ENCODE data around the gene NEDD1. TPM values are rescaled to one million over a fixed set of nuclear protein-coding genes. Genes with fewer than 3 reads are reported as not detected.

NEDD1 gene
- 30.7 and 48.8 TPM in 2 replicates for total RNA-seq

- peak; percentile 29 for DNase-seq (ENCODE audit: low read depth, low spot score)
These were observed at the start of gene NEDD1 for GRCh38 chr12:96906849-96907670. NEDD1 (plus strand) TSS chr12:96907257; CDS start chr12:96909760, 2,503 bp downstream.

- no peak for DNase-seq (ENCODE audit: low read depth, low spot score)
These were observed 48.9 kb upstream of the NEDD1 start for GRCh38 chr12:96858162-96858561.

GRCh38 chr12:96861656-96862055, 45.4 kb upstream of the NEDD1 start:
- DNase-seq (ENCODE audit: low read depth, low spot score), result no peak

GRCh38 chr12:96862326-96862725, 44.7 kb upstream of the NEDD1 start:
- no peak for DNase-seq (ENCODE audit: low read depth, low spot score)

- DNase-seq (ENCODE audit: low read depth, low spot score), result no peak
These were observed 42.7 kb upstream of the NEDD1 start for GRCh38 chr12:96864335-96864734.

GRCh38 chr12:96866801-96867590, 40.1 kb upstream of the NEDD1 start:
- no peak for DNase-seq (ENCODE audit: low read depth, low spot score)

- no peak for DNase-seq (ENCODE audit: low read depth, low spot score)
These were observed 36.1 kb upstream of the NEDD1 start for GRCh38 chr12:96870946-96871345.

GRCh38 chr12:96872961-96873360, 34.1 kb upstream of the NEDD1 start:
- DNase-seq (ENCODE audit: low read depth, low spot score), result no peak

GRCh38 chr12:96874211-96874610, 32.8 kb upstream of the NEDD1 start:
- no peak for DNase-seq (ENCODE audit: low read depth, low spot score)

GRCh38 chr12:96876966-96877365, 30.1 kb upstream of the NEDD1 start:
- DNase-seq (ENCODE audit: low read depth, low spot score), result no peak

- no peak for DNase-seq (ENCODE audit: low read depth, low spot score)
These were observed 28.4 kb upstream of the NEDD1 start for GRCh38 chr12:96878704-96879103.

GRCh38 chr12:96879301-96879700, 27.8 kb upstream of the NEDD1 start:
- no peak for DNase-seq (ENCODE audit: low read depth, low spot score)

- DNase-seq (ENCODE audit: low read depth, low spot score), result no peak
These were observed 26.8 kb upstream of the NEDD1 start for GRCh38 chr12:96880220-96880619.

GRCh38 chr12:96881608-96882007, 25.4 kb upstream of the NEDD1 start:
- DNase-seq (ENCODE audit: low read depth, low spot score), result no peak

GRCh38 chr12:96882862-96883261, 24.2 kb upstream of the NEDD1 start:
- peak; percentile 26 for DNase-seq (ENCODE audit: low read depth, low spot score)

- no peak for DNase-seq (ENCODE audit: low read depth, low spot score)
These were observed 23.5 kb upstream of the NEDD1 start for GRCh38 chr12:96883571-96883970.

GRCh38 chr12:96886998-96887677, 19.9 kb upstream of the NEDD1 start:
- no peak for DNase-seq (ENCODE audit: low read depth, low spot score)

GRCh38 chr12:96889273-96889933, 17.7 kb upstream of the NEDD1 start:
- DNase-seq (ENCODE audit: low read depth, low spot score), result peak; percentile 47

GRCh38 chr12:96890331-96890730, 16.7 kb upstream of the NEDD1 start:
- DNase-seq (ENCODE audit: low read depth, low spot score), result no peak

GRCh38 chr12:96892104-96892503, 15.0 kb upstream of the NEDD1 start:
- no peak for DNase-seq (ENCODE audit: low read depth, low spot score)

- DNase-seq (ENCODE audit: low read depth, low spot score), result no peak
These were observed 9.6 kb upstream of the NEDD1 start for GRCh38 chr12:96897421-96897820.
